GM21619 (cell line): ENCODE data around the gene PPP2R5C.

ENCODE experiments used
- ATAC-seq: cut with Tn5 transposase; IDR thresholded peaks from one replicate; pipeline ENCODE4 v1.9.1; 2021; ENCODE audit not compliant: unreplicated experiment

Gene PPP2R5C

GRCh38 chr14:101859958-101860357 is 98.4 kb downstream of the PPP2R5C start:
- ATAC-seq, result no peak

GRCh38 chr14:101861464-101861863 is 100.0 kb downstream of the PPP2R5C start:
- no peak for ATAC-seq

- ATAC-seq, result no peak
Observed at GRCh38 chr14:101862177-101862576, 100.7 kb downstream of the PPP2R5C start.

GRCh38 chr14:101862711-101863110 is 101.2 kb downstream of the PPP2R5C start:
- no peak for ATAC-seq

- no peak for ATAC-seq
Observed at GRCh38 chr14:101865288-101865687, 103.8 kb downstream of the PPP2R5C start.

GRCh38 chr14:101867854-101868253 is 106.3 kb downstream of the PPP2R5C start:
- ATAC-seq, result no peak

GRCh38 chr14:101869217-101869616 is 107.7 kb downstream of the PPP2R5C start:
- ATAC-seq, result no peak

GRCh38 chr14:101870273-101870939 is 108.9 kb downstream of the PPP2R5C start:
- no peak for ATAC-seq

GRCh38 chr14:101872346-101872745 is 110.8 kb downstream of the PPP2R5C start:
- no peak for ATAC-seq

- ATAC-seq, result no peak
Observed at GRCh38 chr14:101873076-101873825, 111.7 kb downstream of the PPP2R5C start.

GRCh38 chr14:101873991-101874390 is 112.5 kb downstream of the PPP2R5C start:
- ATAC-seq, result no peak

GRCh38 chr14:101875041-101875726 is 113.7 kb downstream of the PPP2R5C start:
- no peak for ATAC-seq

- ATAC-seq, result peak; percentile 34
Observed at GRCh38 chr14:101875727-101876554, 114.4 kb downstream of the PPP2R5C start.

- ATAC-seq, result peak; percentile 84
Observed at GRCh38 chr14:101876555-101876938, 115.0 kb downstream of the PPP2R5C start.

- ATAC-seq, result no peak
Observed at GRCh38 chr14:101877766-101878165, 116.3 kb downstream of the PPP2R5C start.

GRCh38 chr14:101878211-101878821 is 116.8 kb downstream of the PPP2R5C start:
- ATAC-seq, result no peak

- no peak for ATAC-seq
Observed at GRCh38 chr14:101878822-101879528, 117.5 kb downstream of the PPP2R5C start.

- ATAC-seq, result no peak
Observed at GRCh38 chr14:101879529-101880336, 118.2 kb downstream of the PPP2R5C start.

- ATAC-seq, result no peak
Observed at GRCh38 chr14:101881426-101881825, 119.9 kb downstream of the PPP2R5C start.
